AG09309 (cell line): ENCODE measurements around the gene AADACL2.

Experiments
- DNase-seq: peaks from one replicate; pipeline ENCODE4 v3.0.0-alpha.2; 2010; ENCODE audit warnings: low read depth
- H3K4me3 ChIP-seq: 2 replicates; pipeline ENCODE4 v1.5.1; 2011; ENCODE audit warnings: mild to moderate bottlenecking, low read depth, low read length, moderate library complexity; ENCODE audit not compliant: control insufficient read depth
- TF ChIP-seq, protein P1 (sequence below): IDR thresholded peaks from 2 replicates; pipeline ENCODE4 v1.5.1; 2011; ENCODE audit warnings: mild to moderate bottlenecking, low read depth, low read length, inconsistent platforms; ENCODE audit not compliant: insufficient read depth, control insufficient read depth; ENCODE audit errors: missing control alignments

The AADACL2 gene

DNA sequence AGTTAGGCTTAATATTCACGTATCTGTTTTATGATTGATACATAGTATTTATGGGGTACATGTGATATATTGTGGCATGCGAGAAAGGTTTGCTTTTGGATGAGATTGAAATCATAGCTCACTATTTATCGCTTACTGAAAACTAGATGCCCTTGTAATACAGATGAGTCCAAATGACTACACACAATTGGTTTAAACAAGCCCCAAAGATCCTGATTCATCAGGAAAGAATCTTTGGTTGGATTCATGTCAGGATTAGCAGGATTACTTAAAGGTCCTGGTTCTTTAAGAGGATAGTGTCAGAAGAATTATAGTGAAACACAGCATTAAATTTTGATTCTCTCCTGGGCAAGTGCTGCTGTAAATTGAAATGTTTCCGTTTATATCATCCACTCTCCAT is 61.5 kb downstream of the AADACL2 start:
- TF ChIP-seq, protein P1, sequence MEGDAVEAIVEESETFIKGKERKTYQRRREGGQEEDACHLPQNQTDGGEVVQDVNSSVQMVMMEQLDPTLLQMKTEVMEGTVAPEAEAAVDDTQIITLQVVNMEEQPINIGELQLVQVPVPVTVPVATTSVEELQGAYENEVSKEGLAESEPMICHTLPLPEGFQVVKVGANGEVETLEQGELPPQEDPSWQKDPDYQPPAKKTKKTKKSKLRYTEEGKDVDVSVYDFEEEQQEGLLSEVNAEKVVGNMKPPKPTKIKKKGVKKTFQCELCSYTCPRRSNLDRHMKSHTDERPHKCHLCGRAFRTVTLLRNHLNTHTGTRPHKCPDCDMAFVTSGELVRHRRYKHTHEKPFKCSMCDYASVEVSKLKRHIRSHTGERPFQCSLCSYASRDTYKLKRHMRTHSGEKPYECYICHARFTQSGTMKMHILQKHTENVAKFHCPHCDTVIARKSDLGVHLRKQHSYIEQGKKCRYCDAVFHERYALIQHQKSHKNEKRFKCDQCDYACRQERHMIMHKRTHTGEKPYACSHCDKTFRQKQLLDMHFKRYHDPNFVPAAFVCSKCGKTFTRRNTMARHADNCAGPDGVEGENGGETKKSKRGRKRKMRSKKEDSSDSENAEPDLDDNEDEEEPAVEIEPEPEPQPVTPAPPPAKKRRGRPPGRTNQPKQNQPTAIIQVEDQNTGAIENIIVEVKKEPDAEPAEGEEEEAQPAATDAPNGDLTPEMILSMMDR, result no peak
- DNase-seq, result peak; percentile 62
- no peak overlapping the region for H3K4me3 ChIP-seq

- DNase-seq, result no peak
- TF ChIP-seq, protein P1, result no peak
- H3K4me3 ChIP-seq, result no peak overlapping the region
Observed at GRCh38 chr3:151796105-151796680, 62.5 kb downstream of the AADACL2 start.

DNA sequence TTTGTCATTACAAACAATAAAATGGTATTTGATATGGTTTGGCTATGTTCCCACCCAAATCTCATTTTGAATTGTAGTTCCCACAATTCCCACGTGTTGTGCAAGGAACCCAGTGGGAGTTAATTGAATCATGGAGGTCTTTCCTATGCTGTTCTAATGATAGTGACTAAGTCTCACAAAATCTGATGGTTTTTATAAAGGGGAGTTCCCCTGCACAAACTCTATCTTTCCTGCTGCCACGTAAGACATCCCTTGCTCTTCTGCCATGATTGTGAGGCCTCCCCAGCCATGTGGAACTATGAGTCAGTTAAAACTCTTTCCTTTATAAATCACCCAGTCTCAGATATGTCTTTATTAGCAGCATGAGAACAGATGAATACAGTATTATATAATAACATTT is 64.7 kb downstream of the AADACL2 start:
- no peak for DNase-seq
- TF ChIP-seq, protein P1, result no peak
- H3K4me3 ChIP-seq, result no peak overlapping the region

DNA sequence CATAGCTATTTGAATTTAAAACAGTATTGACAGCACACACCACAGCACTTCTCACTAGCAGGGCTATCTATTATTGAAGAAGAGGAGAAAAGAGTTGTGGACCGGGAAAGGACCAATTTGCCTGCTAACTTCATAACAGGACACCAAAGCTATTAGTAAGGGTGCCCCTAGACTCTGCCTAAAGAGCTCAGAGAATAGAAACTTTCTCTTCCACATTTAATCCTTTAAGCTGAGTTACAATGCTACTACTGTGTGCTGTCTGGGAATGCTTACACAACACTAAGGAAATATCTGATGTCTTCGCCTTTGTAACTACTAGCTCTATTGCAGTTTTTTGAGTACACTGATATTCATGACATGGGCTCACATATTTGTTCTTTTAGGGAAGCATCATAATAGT is 66.7 kb downstream of the AADACL2 start:
- H3K4me3 ChIP-seq, result no peak overlapping the region
- TF ChIP-seq, protein P1, result no peak
- DNase-seq, result no peak

DNA sequence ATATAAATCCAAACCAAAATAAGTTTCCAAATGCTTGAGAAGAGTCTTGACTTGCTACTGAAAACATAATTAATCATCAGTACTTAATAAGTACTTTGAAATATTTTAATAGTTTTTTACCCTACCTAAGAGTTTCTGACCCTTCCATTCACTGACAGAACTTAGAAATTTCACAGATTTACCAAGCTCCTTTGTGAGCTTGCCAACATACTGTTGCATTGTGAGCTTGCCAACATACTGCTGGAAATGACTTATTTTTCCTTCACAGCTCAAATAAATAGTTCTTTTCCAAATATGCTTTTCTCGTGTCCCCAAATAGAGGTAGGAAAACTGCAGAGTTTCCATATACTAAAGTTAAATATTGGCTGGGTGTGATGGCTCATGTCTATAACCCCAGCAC is 70.5 kb downstream of the AADACL2 start:
- no peak overlapping the region for H3K4me3 ChIP-seq
- TF ChIP-seq, protein P1, result no peak
- no peak for DNase-seq

GRCh38 chr3:151806838-151807237 is 73.1 kb downstream of the AADACL2 start:
- TF ChIP-seq, protein P1, result no peak
- no peak overlapping the region for H3K4me3 ChIP-seq

More at GRCh38 chr3:151806838-151807237, 73.1 kb downstream of the AADACL2 start:
- no peak for DNase-seq
